Fibroblast of villous mesenchyme (primary cell): Measurements from ENCODE around the gene HPD. TPM values are rescaled to one million over a fixed set of nuclear protein-coding genes. Genes with fewer than 3 reads are reported as not detected.
A peak's percentile ranks its signal among the peaks of the same experiment; 100 is the strongest.

Source experiments
- DNase-seq: peaks from one replicate; pipeline ENCODE4 v3.0.0-alpha.2; 2010; ENCODE audit warnings: low read depth
- H3K4me3 ChIP-seq: 2 replicates; pipeline ENCODE4 v1.5.1; 2011; ENCODE audit warnings: low read depth, mild to moderate bottlenecking, low read length
- total RNA-seq: library from RNA; depleted of rRNA; stranded (reverse); fragments of >200 nt; gene quantifications from 2 replicates; pipeline ENCODE4 v1.2.3, GENCODE V29; 2012
- TF ChIP-seq, protein P1 (sequence below): IDR thresholded peaks from 2 replicates; pipeline ENCODE4 v1.5.1; 2012; ENCODE audit warnings: low read depth, mild to moderate bottlenecking, low read length; ENCODE audit not compliant: insufficient read depth

HPD gene
- total RNA-seq, 1 donor: not detected

DNA sequence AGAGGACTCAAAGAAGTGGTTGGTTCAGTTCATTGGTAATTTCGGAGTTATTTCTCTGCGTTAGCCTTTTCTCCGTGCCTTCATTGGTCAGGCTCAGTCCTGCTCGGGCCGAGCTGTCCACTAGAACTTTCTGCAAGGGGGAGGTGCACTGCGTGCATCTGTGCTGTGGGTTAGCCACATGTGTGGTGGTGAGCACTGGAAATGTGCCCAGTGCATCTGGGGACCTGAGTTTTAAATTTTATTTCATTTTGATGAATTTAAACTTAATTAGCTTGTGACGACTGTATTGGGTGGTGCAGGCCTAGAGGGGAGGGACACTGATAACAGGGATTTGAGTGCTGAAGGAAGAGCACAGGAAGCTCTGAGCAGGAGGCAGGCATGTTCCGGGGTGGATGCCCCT lies 30.4 kb downstream of the HPD start:
- TF ChIP-seq, protein P1, sequence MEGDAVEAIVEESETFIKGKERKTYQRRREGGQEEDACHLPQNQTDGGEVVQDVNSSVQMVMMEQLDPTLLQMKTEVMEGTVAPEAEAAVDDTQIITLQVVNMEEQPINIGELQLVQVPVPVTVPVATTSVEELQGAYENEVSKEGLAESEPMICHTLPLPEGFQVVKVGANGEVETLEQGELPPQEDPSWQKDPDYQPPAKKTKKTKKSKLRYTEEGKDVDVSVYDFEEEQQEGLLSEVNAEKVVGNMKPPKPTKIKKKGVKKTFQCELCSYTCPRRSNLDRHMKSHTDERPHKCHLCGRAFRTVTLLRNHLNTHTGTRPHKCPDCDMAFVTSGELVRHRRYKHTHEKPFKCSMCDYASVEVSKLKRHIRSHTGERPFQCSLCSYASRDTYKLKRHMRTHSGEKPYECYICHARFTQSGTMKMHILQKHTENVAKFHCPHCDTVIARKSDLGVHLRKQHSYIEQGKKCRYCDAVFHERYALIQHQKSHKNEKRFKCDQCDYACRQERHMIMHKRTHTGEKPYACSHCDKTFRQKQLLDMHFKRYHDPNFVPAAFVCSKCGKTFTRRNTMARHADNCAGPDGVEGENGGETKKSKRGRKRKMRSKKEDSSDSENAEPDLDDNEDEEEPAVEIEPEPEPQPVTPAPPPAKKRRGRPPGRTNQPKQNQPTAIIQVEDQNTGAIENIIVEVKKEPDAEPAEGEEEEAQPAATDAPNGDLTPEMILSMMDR: no peak
- H3K4me3 ChIP-seq: no peak overlapping the region
- DNase-seq: no peak

DNA sequence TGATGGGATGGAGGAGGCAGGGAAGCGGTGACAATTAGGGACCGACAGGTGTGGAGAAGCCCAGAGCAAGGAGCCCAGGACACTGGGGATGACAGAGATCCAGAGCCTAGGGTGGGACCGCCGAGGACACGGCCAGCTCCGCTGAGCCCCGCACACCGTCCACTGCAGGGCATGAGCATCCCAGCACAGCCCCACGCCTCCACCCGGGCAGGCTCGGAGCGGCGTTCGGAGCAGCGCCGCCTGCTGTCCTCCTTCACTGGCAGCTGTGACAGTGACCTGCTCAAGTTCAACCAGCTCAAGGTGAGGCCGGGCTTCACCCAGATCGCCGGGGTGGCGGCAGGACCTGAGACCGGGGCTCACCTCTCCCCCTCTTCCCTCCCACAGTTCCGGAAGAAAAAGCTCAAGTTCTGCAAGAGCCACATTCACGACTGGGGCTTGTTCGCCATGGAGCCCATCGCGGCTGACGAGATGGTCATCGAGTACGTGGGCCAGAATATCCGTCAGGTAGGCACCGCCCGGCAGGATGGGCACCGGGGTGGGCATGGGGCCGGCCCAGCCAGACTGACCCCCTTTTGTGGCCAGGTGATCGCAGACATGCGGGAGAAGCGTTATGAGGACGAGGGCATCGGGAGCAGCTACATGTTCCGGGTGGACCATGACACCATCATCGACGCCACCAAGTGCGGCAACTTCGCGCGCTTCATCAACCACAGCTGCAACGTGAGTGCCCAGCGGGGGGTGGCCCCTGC lies 31.1 kb downstream of the HPD start:
- H3K4me3 ChIP-seq: no peak overlapping the region
- no peak for DNase-seq
- TF ChIP-seq, protein P1: no peak

DNA sequence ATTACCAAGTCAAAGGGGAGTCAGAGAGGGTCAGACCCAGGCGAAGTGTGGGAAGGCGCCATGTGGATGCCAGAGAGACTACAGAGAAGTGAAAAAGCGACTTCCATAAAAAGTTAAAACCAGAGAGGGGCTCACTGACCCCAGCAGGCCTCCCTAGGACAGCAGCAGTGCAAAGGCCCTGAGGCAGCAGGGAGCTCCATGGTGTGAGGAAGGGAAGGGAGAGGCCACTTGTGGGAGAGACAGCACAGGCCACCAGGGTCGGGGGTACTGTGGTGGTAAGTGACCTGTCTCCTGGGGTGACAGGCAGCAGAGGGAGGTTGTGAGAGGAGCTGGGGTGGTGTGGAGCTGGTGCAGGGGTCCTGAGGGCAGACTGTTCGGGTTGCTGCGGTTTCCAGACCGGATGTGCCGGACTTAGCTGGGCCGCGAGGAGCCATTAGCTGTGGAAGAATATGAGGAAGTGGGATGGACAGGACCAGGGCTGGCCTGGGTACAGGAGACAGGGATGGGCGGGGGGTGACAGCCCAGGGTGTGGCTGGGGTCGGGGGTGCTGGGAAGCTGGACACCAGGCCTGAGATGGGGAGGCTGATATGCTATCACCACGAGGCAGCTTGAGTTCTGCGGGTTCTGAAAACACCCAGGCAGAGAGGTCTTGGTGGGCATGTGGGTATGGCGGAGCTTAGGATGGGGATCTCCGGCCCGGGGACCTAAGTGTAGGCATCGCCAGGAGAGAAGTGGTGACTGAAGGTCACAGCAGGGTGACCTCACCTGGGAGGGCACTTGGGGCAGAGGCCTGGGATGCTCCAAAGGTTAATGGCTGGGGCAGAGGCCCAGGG lies 32.1 kb downstream of the HPD start:
- TF ChIP-seq, protein P1: no peak
- H3K4me3 ChIP-seq: no peak overlapping the region
- DNase-seq: no peak

DNA sequence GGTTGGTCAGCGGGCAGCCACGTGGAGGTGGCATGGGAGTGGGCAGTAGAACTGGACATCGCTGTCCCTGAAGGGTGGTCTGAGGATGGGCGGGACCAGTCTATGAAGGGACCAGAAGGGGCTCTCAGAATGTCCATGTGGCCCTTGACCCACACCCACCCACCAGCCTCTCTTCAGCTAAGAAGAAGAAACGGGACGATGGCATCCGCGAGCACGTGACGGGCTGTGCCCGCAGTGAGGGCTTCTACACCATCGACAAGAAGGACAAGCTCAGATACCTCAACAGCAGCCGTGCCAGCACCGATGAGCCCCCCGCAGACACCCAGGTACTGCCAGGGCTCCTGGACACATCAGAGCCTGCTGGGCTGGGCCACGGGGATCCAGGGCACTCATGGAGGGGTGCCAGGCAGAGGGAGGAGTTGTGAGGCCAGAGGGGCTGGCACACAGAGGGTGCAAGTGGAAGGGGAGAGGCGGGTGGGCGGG lies 33.6 kb downstream of the HPD start:
- TF ChIP-seq, protein P1: no peak
- no peak overlapping the region for H3K4me3 ChIP-seq
- DNase-seq: no peak

DNA sequence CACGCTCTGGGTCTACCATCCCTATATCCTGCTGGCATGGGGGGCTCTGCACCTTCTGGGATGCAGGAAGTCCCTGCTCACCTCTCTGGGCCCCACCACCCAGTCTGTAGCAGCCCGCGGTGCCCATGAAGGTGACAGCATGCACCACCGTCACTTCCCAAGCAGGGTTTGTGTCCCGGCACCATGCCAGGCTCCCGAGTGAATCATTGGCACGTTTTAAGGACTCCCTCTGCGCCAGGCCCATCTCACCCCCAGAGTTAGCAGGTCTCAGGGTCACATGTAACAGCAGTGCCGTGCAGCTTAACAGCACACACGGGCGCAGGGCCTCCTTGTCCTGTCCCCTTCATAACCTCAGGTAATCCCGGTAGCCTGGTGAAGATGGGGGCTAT lies 34.9 kb downstream of the HPD start:
- H3K4me3 ChIP-seq: no peak overlapping the region
- TF ChIP-seq, protein P1: no peak
- no peak for DNase-seq

DNA sequence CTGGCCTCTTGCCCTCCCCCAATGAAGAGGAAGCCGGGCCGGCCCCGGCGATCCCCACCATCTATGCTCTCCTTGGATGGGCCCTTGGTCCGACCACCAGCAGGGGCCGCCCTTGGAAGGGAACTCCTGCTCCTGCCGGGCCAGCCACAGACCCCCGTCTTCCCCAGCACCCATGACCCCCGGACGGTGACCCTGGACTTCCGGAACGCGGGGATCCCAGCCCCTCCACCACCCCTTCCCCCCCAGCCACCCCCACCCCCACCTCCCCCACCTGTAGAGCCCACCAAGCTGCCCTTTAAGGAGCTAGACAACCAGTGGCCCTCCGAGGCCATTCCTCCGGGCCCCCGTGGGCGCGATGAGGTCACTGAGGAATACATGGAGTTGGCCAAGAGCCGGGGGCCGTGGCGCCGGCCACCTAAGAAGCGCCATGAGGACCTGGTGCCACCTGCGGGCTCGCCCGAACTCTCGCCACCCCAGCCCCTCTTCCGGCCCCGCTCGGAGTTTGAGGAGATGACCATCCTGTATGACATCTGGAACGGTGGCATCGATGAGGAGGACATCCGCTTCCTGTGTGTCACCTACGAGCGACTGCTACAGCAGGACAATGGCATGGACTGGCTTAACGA lies 35.4 kb downstream of the HPD start:
- DNase-seq: no peak
- no peak overlapping the region for H3K4me3 ChIP-seq
- TF ChIP-seq, protein P1: peak; percentile 18
